GM12875 (cell line): ENCODE results near the gene HIVEP2.

Source experiments
- H3K4me3 ChIP-seq: one replicate; pipeline ENCODE4 v1.5.1; 2011; ENCODE audit warnings: low read depth, low read length, control low read depth
- TF ChIP-seq, protein P1 (sequence below): IDR thresholded peaks from 2 replicates; pipeline ENCODE4 v1.5.1; 2011; ENCODE audit warnings: low read depth, mild to moderate bottlenecking, control low read depth, inconsistent platforms, low read length, moderate library complexity, borderline replicate concordance; ENCODE audit not compliant: insufficient read depth

The HIVEP2 gene

GRCh38 chr6:142726616-142727015, 218.4 kb downstream of the HIVEP2 start:
- TF ChIP-seq, protein P1, sequence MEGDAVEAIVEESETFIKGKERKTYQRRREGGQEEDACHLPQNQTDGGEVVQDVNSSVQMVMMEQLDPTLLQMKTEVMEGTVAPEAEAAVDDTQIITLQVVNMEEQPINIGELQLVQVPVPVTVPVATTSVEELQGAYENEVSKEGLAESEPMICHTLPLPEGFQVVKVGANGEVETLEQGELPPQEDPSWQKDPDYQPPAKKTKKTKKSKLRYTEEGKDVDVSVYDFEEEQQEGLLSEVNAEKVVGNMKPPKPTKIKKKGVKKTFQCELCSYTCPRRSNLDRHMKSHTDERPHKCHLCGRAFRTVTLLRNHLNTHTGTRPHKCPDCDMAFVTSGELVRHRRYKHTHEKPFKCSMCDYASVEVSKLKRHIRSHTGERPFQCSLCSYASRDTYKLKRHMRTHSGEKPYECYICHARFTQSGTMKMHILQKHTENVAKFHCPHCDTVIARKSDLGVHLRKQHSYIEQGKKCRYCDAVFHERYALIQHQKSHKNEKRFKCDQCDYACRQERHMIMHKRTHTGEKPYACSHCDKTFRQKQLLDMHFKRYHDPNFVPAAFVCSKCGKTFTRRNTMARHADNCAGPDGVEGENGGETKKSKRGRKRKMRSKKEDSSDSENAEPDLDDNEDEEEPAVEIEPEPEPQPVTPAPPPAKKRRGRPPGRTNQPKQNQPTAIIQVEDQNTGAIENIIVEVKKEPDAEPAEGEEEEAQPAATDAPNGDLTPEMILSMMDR: no peak
- H3K4me3 ChIP-seq: no peak overlapping the region

DNA sequence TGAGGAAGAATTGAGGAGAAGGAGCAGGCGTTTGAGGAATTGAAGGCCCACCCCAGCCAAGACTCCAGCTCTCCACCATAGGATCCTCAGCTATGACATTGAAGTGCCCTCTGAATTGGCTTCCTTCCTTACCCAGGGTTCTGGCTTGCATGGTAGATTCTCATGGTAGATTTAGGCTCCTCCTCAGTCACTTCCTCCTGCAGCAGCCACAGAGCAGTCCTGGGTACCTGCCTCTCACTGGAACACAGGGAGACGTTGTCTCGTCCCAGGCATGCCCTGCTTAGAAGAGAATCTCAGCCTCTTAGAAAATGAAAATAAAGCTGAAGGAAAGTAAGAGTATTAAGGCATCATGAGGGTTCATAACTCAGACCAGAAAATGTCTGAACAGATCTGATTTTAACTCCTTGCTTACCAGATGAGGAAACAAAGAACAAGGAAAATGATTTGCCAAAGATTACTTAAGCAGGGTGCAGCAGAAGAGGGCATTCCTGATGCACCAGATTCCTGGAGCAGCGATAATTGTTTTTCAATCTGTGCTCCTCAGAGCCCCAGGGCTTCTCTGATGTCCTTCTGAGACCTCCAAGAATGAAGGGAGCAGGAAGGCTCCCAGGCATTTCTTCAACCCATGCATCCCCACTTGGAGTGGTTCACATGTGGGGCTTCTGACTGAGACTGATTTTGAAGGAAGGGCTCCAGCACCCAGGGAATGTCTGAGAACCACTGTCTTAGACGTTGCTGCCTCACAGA, 219.8 kb downstream of the HIVEP2 start:
- H3K4me3 ChIP-seq: no peak overlapping the region
- TF ChIP-seq, protein P1: no peak

GRCh38 chr6:142722841-142723240, 222.1 kb downstream of the HIVEP2 start:
- no peak overlapping the region for H3K4me3 ChIP-seq
- TF ChIP-seq, protein P1: no peak

DNA sequence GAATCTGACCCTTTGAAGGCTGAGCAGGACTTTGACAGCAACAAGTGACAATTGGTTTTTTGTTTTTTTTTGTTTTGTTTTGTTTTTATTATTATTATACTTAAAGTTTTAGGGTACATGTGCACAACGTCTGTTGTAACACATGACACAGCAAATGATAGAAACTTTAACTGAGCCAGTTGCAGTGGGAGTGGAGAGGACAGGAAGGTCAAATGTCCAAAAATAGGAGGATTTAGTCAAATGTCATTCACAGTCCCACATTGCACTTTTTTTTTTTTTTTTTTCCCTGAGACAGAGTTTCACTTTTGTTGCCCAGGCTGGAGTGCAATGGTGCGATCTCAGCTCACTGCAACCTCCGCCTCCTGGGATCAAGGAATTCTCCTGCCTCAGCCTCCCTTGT, 223.0 kb downstream of the HIVEP2 start:
- TF ChIP-seq, protein P1: no peak
- H3K4me3 ChIP-seq: no peak overlapping the region

DNA sequence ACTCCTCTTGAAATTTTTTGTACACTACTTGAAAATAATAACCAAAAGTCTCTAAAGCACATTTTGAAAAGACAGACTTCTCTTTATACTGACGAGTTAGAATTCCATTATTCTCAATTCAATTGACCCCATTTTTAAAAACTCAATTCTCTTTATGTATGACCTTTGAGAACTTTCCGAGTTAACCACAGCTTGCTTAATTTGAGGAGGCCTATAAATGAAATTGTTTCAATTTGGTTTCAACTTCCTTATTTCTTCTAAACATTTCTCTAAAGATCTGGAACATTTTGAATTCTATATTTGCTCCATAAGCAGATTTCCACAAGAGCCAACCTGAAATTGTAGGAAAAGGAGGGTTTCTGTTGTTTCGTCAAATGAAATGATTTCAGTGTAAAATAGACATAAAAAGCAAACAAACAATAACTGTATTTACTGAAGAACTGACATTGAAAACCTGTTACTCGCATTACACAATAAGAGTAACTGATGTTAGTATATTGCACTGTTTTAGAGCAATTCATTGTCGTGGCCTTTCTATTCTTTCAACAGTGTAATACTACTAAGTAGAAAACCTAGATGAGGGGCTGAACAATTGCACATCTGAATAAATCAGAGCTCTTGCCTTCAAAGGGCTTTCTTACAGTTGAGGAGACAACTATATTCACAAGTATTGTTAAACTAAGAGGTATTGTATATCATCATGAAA, 223.6 kb downstream of the HIVEP2 start:
- TF ChIP-seq, protein P1: no peak
- H3K4me3 ChIP-seq: no peak overlapping the region

- TF ChIP-seq, protein P1: no peak
- H3K4me3 ChIP-seq: no peak overlapping the region
These were observed 226.2 kb downstream of the HIVEP2 start for GRCh38 chr6:142718667-142719191.
